Testis (tissue), 3 donors: Measurements from ENCODE around the gene ASTN1. TPM values are rescaled to one million over a fixed set of nuclear protein-coding genes. Genes with fewer than 3 reads are reported as not detected.

Source experiments
- DNase-seq: peaks from one replicate; pipeline ENCODE4 v3.0.0-alpha.2; 2019
- H3K27ac ChIP-seq, 2 donors: fragments of 200-600 bp; sonication (generic); one replicate each; pipeline ENCODE4 v1.5.1; 2019
- H3K27me3 ChIP-seq: fragments of 200-600 bp; sonication (generic); one replicate; pipeline ENCODE4 v1.5.1; 2019
- H3K36me3 ChIP-seq: fragments of 200-600 bp; sonication (generic); one replicate; pipeline ENCODE4 v1.5.1; 2017; ENCODE audit warnings: low read depth; ENCODE audit errors: missing control alignments
- H3K4me1 ChIP-seq: fragments of 200-600 bp; sonication (generic); one replicate; pipeline ENCODE4 v1.5.1; 2019
- H3K4me3 ChIP-seq, 2 donors: fragments of 200-600 bp; sonication (generic); one replicate each; pipeline ENCODE4 v1.5.1; 2017 to 2019
- H3K9me3 ChIP-seq: fragments of 200-600 bp; sonication (generic); one replicate; pipeline ENCODE4 v1.5.1; 2017
- CTCF ChIP-seq, 3 experiments: fragments of 450-650 bp in 2 of 3; fragments of 200-600 bp in 1 of 3; sonication (generic) in 1 of 3; IDR thresholded peaks; one replicate each; pipeline ENCODE4 v1.5.1; 2016 to 2019; ENCODE audit warnings: antibody characterized with exemption in 3 of 3, mild to moderate bottlenecking in 2 of 3, moderate library complexity in 1 of 3
- POLR2A ChIP-seq: fragments of 450-650 bp; IDR thresholded peaks from one replicate; pipeline ENCODE4 v1.6.1; 2017; ENCODE audit warnings: antibody characterized with exemption, mild to moderate bottlenecking, moderate library complexity
- WGBS, 2 donors: methylation state at CpG; one replicate each; pipeline ENCODE4 v1.1.5; 2018; 5-methylcytosine and 5-hydroxymethylcytosine counted together
- intact Hi-C: fragments of 100-400 bp; cut with DNase I; formaldehyde crosslinking; loops from one replicate; pipeline ENCODE4 v1.15.1; 2023; ENCODE audit warnings: low total_unique reads
- polyA plus RNA-seq: library from polyadenylated mRNA; stranded (reverse); fragments of 350-450 nt; fragmentation: Illumina TruSeq; extraction: RNeasy Lipid Tissue Mini Kit (QIAGEN cat#74804); gene quantifications from one replicate; pipeline ENCODE4 v1.2.3, GENCODE V29; 2014; ENCODE audit warnings: low read depth, low replicate concordance; ENCODE audit not compliant: insufficient read depth
- total RNA-seq, 2 donors: library from RNA; depleted of rRNA; stranded (reverse); fragments of >200 nt; gene quantifications; one replicate each; pipeline ENCODE4 v1.2.3, GENCODE V29; 2016

The ASTN1 gene
- total and polyA plus RNA-seq, 3 donors from 2014 or later: 1.2 to 2.7 (median 2.1) TPM

- Histone ChIP-seq H3K36me3 (no peaks in the 10 kb centered on the region), H3K4me1 (no peaks in the 10 kb centered on the region), H3K9me3 (no peaks in the 10 kb centered on the region), H3K27ac (no peak overlapping the region), H3K27me3 (no peaks in the 10 kb centered on the region), H3K4me3 (no peak overlapping the region)
- 80 to 88% methylated on average over 1 of the region's 1 CpG for whole genome bisulfite sequencing, 2 donors
- intact Hi-C loops: loop anchor here (10.0 kb wide), 1 partner anchor 272 kb away; no protein-coding TSS in a partner anchor
- TF ChIP-seq CTCF (IDR thresholded peaks at IDR 0.05): no peak
- DNase-seq: no peak
Observed at GRCh38 chr1:176847052-176847451, 317.5 kb downstream of the ASTN1 start.

- H3K27ac ChIP-seq: no peak overlapping the region
- WGBS, 2 donors: 43 to 50% methylated on average over 4 of the region's 4 CpGs
- H3K36me3 ChIP-seq: no peaks in the 10 kb centered on the region
- H3K9me3 ChIP-seq: no peaks in the 10 kb centered on the region
- intact Hi-C loops: loop anchor here (10.0 kb wide), 1 partner anchor 269 kb away; no protein-coding TSS in a partner anchor
- TF ChIP-seq POLR2A: no peak
- TF ChIP-seq CTCF (IDR thresholded peaks at IDR 0.05): peak; percentile 46 to 81 (median 58)
- no peaks in the 10 kb centered on the region for H3K4me1 ChIP-seq
- no peaks in the 10 kb centered on the region for H3K27me3 ChIP-seq
- H3K4me3 ChIP-seq: no peak overlapping the region
- peak; percentile 28 for DNase-seq
Observed at GRCh38 chr1:176843352-176844297, 320.9 kb downstream of the ASTN1 start.

- intact Hi-C loops: loop anchor here (10.0 kb wide), 1 partner anchor 266 kb away; no protein-coding TSS in a partner anchor
- no peak overlapping the region for H3K27ac ChIP-seq
- no peaks in the 10 kb centered on the region for H3K9me3 ChIP-seq
- no peaks in the 10 kb centered on the region for H3K4me1 ChIP-seq
- no peak for DNase-seq
- H3K27me3 ChIP-seq: no peaks in the 10 kb centered on the region
- H3K36me3 ChIP-seq: no peaks in the 10 kb centered on the region
- 39 to 66% methylated on average over 2 of the region's 2 CpGs for WGBS, 2 donors
- no peak overlapping the region for H3K4me3 ChIP-seq
- TF ChIP-seq POLR2A (no peak), CTCF (IDR thresholded peaks at IDR 0.05) (no peak)
Observed at GRCh38 chr1:176841238-176841637, 323.3 kb downstream of the ASTN1 start.

GRCh38 chr1:176839216-176839615 lies 325.3 kb downstream of the ASTN1 start:
- Histone ChIP-seq H3K4me3 (no peak overlapping the region), H3K4me1 (no peaks in the 10 kb centered on the region), H3K36me3 (no peaks in the 10 kb centered on the region), H3K27me3 (no peaks in the 10 kb centered on the region), H3K27ac (no peak overlapping the region), H3K9me3 (no peaks in the 10 kb centered on the region)
- TF ChIP-seq POLR2A: no peak
- TF ChIP-seq CTCF (IDR thresholded peaks at IDR 0.05): no peak
- no peak for DNase-seq
- 91 to 94% methylated on average over 4 of the region's 4 CpGs for WGBS, 2 donors
- intact Hi-C loops: no loop called here
